H9 (cell line): Measurements from ENCODE around the gene IGSF9. TPM values are rescaled to one million over a fixed set of nuclear protein-coding genes. Genes with fewer than 3 reads are reported as not detected.
A peak's percentile ranks its signal among the peaks of the same experiment; 100 is the strongest.

Source experiments
- DNase-seq: peaks from one replicate; pipeline ENCODE4 v3.0.0-alpha.2; 2017
- H2AFZ ChIP-seq: one replicate; pipeline ENCODE4 v1.6.1; 2013; ENCODE audit warnings: mild to moderate bottlenecking, low read length, control low read depth, moderate library complexity
- H2AK5ac ChIP-seq: 2 replicates; pipeline ENCODE4 v1.6.1; 2013; ENCODE audit warnings: low read length, control low read depth, mixed read lengths; ENCODE audit not compliant: insufficient read length
- H2BK120ac ChIP-seq: one replicate; pipeline ENCODE4 v1.6.1; 2013; ENCODE audit warnings: low read depth, mild to moderate bottlenecking, low read length, control low read depth, inconsistent platforms; ENCODE audit not compliant: poor library complexity, severe bottlenecking
- H2BK12ac ChIP-seq: 2 replicates; pipeline ENCODE4 v1.6.1; 2013; ENCODE audit warnings: low read length, control low read depth, mixed read lengths, low read depth; ENCODE audit not compliant: insufficient read length
- H2BK15ac ChIP-seq: 2 replicates; pipeline ENCODE4 v1.6.1; 2013; ENCODE audit warnings: low read depth, low read length, control low read depth
- H2BK20ac ChIP-seq: one replicate; pipeline ENCODE4 v1.6.1; 2013; ENCODE audit warnings: low read depth, mild to moderate bottlenecking, low read length, control low read depth, inconsistent platforms; ENCODE audit not compliant: poor library complexity, severe bottlenecking
- H2BK5ac ChIP-seq: 2 replicates; pipeline ENCODE4 v1.6.1; 2013; ENCODE audit warnings: low read length, control low read depth, mixed read lengths; ENCODE audit not compliant: insufficient read length
- H3K14ac ChIP-seq: 2 replicates; pipeline ENCODE4 v1.6.1; 2013; ENCODE audit warnings: low read length, control low read depth; ENCODE audit not compliant: insufficient read depth
- H3K18ac ChIP-seq: 2 replicates; pipeline ENCODE4 v1.6.1; 2013; ENCODE audit warnings: low read depth, mild to moderate bottlenecking, mixed read lengths, low read length, control low read depth; ENCODE audit not compliant: insufficient read length
- H3K23ac ChIP-seq: 2 replicates; pipeline ENCODE4 v1.6.1; 2013; ENCODE audit warnings: low read length, control low read depth, mixed read lengths, low read depth; ENCODE audit not compliant: insufficient read length
- H3K23me2 ChIP-seq: 2 replicates; pipeline ENCODE4 v1.6.1; 2013; ENCODE audit warnings: low read depth, mild to moderate bottlenecking, mixed read lengths, low read length, control low read depth; ENCODE audit not compliant: insufficient read length, poor library complexity, severe bottlenecking
- H3K27ac ChIP-seq: 2 replicates; pipeline ENCODE4 v1.5.1; 2013; ENCODE audit warnings: low read length, control low read depth, mixed read lengths, low read depth; ENCODE audit not compliant: insufficient read length
- H3K27me3 ChIP-seq: 2 replicates; pipeline ENCODE4 v1.6.1; 2013; ENCODE audit warnings: low read length, control low read depth, inconsistent platforms; ENCODE audit not compliant: insufficient read depth
- H3K4ac ChIP-seq: 2 replicates; pipeline ENCODE4 v1.6.1; 2013; ENCODE audit warnings: low read depth, mild to moderate bottlenecking, control low read depth, inconsistent platforms, low read length, moderate library complexity
- H3K4me1 ChIP-seq: 2 replicates; pipeline ENCODE4 v1.6.1; 2013; ENCODE audit warnings: low read length, control low read depth, inconsistent platforms; ENCODE audit not compliant: insufficient read depth
- H3K4me2 ChIP-seq: 2 replicates; pipeline ENCODE4 v1.6.1; 2013; ENCODE audit warnings: low read length, control low read depth, mixed read lengths; ENCODE audit not compliant: insufficient read length, insufficient read depth
- H3K56ac ChIP-seq: 2 replicates; pipeline ENCODE4 v1.6.1; 2013; ENCODE audit warnings: low read depth, mild to moderate bottlenecking, mixed read lengths, low read length, control low read depth; ENCODE audit not compliant: insufficient read length
- H3K79me1 ChIP-seq: 2 replicates; pipeline ENCODE4 v1.6.1; 2013; ENCODE audit warnings: low read depth, mild to moderate bottlenecking, moderate library complexity, low read length, control low read depth, inconsistent platforms; ENCODE audit not compliant: insufficient read depth, poor library complexity, severe bottlenecking
- H3K79me2 ChIP-seq: 2 replicates; pipeline ENCODE4 v1.6.1; 2013; ENCODE audit warnings: low read length, control low read depth, inconsistent platforms; ENCODE audit not compliant: insufficient read depth
- H3K9ac ChIP-seq: 2 replicates; pipeline ENCODE4 v1.6.1; 2013; ENCODE audit warnings: low read length, control low read depth, mixed read lengths; ENCODE audit not compliant: insufficient read length; ENCODE audit errors: extremely low read depth
- H3K9me3 ChIP-seq: one replicate; pipeline ENCODE4 v1.6.1; 2013; ENCODE audit warnings: low read depth, low read length, inconsistent platforms; ENCODE audit not compliant: control insufficient read depth
- H3T11ph ChIP-seq: one replicate; pipeline ENCODE4 v1.6.1; 2013; ENCODE audit warnings: mild to moderate bottlenecking, low read length, control low read depth, inconsistent platforms
- H4K20me1 ChIP-seq: one replicate; pipeline ENCODE4 v1.6.1; 2013; ENCODE audit not compliant: control insufficient read depth, insufficient read length, insufficient read depth
- H4K5ac ChIP-seq: 2 replicates; pipeline ENCODE4 v1.6.1; 2013; ENCODE audit warnings: low read depth, mild to moderate bottlenecking, mixed read lengths, low read length, control low read depth; ENCODE audit not compliant: insufficient read length
- H4K8ac ChIP-seq: replicated peaks from 2 replicates; pipeline ENCODE4 v1.6.1; 2013; ENCODE audit warnings: low read length, control low read depth, mixed read lengths, low read depth; ENCODE audit not compliant: insufficient read length
- H4K91ac ChIP-seq: 2 replicates; pipeline ENCODE4 v1.6.1; 2013; ENCODE audit warnings: low read depth, mild to moderate bottlenecking, moderate library complexity, mixed read lengths, low read length, control low read depth; ENCODE audit not compliant: insufficient read length
- H3K27ac Mint-ChIP-seq, 3 experiments: 2 replicates in 2 of 3; 3 replicates in 1 of 3; pipeline ENCODE4 v1.8.0; 2020 to 2021; ENCODE audit warnings: mixed read lengths in 3 of 3, mild to moderate bottlenecking in 1 of 3, moderate library complexity in 1 of 3
- H3K27me3 Mint-ChIP-seq: 2 replicates; pipeline ENCODE4 v1.8.0; 2021; ENCODE audit warnings: low read depth, mild to moderate bottlenecking, moderate library complexity, mixed read lengths
- H3K36me3 Mint-ChIP-seq, 3 experiments: 2 replicates in 2 of 3; 3 replicates in 1 of 3; pipeline ENCODE4 v1.8.0; 2020 to 2021; ENCODE audit warnings: low read depth in 3 of 3, mixed read lengths in 3 of 3; ENCODE audit not compliant: insufficient read depth in 1 of 3
- H3K4me1 Mint-ChIP-seq, 2 experiments: 2 replicates each; pipeline ENCODE4 v1.8.0; 2020; ENCODE audit warnings: mixed read lengths in 2 of 2
- H3K4me3 Mint-ChIP-seq, 2 experiments: 2 replicates in 1 of 2; 3 replicates in 1 of 2; pipeline ENCODE4 v1.8.0; 2020 to 2021; ENCODE audit warnings: mild to moderate bottlenecking in 2 of 2, mixed read lengths in 2 of 2, moderate library complexity in 1 of 2
- H3K9me3 Mint-ChIP-seq, 2 experiments: 2 replicates in 1 of 2; 3 replicates in 1 of 2; pipeline ENCODE4 v1.8.0; 2020; ENCODE audit warnings: mild to moderate bottlenecking in 2 of 2, mixed read lengths in 2 of 2, moderate library complexity in 1 of 2
- CTCF ChIP-seq: fragments of 200-600 bp; sonication (generic); conservative IDR thresholded peaks from 3 replicates; pipeline ENCODE4 v1.8.0; 2021; ENCODE audit warnings: antibody characterized with exemption, mild to moderate bottlenecking
- WGBS: extraction: QIAGEN DNeasy Blood & Tissue Kit; methylation state at CpG from one replicate; pipeline ENCODE4 v1.1.7; 2013; ENCODE audit warnings: missing lambda C conversion rate, low lambda C conversion rate, mixed read lengths; ENCODE audit not compliant: insufficient read length; ENCODE audit errors: extremely low coverage; 5-methylcytosine and 5-hydroxymethylcytosine counted together
- total RNA-seq: library from RNA; stranded (reverse); gene quantifications from 2 replicates; pipeline ENCODE4 v1.2.1, GENCODE V29; 2021

IGSF9 gene
- total RNA-seq, 1 experiment from 2014 or later, result 11.3 TPM

GRCh38 chr1:159925719-159926078, 19.7 kb downstream of the IGSF9 start:
- no peak overlapping the region for H2AK5ac ChIP-seq
- H3K23me2 ChIP-seq, result peaks cover 17% of the 10 kb centered on the region
- H3K27ac Mint-ChIP-seq, result no peak overlapping the region; a peak in 1 of 7 replicates
- no peak overlapping the region for H2BK20ac ChIP-seq
- no peak overlapping the region for H4K91ac ChIP-seq
- no peak overlapping the region for H4K8ac ChIP-seq
- peak; percentile 67 for DNase-seq
- H3K27me3 ChIP-seq, result no peaks in the 10 kb centered on the region
- no peak overlapping the region for H3T11ph ChIP-seq
- H3K23ac ChIP-seq, result no peak overlapping the region
- H2BK5ac ChIP-seq, result no peak overlapping the region
- peak overlapping the region; percentile 60 for H3K4me2 ChIP-seq
- H3K9me3 Mint-ChIP-seq, result no peaks in the 10 kb centered on the region; a peak in 1 of 5 replicates
- H3K79me1 ChIP-seq, result no peaks in the 10 kb centered on the region
- H3K79me2 ChIP-seq, result no peaks in the 10 kb centered on the region
- no peak overlapping the region for H3K4ac ChIP-seq
- H3K14ac ChIP-seq, result no peak overlapping the region
- no CpG with 5 or more reads among the region's 7 CpGs for WGBS
- peak overlapping the region; percentile 35 for H3K18ac ChIP-seq
- H2BK120ac ChIP-seq, result no peak overlapping the region
- no peak for TF ChIP-seq CTCF
- H3K9me3 ChIP-seq, result no peaks in the 10 kb centered on the region
- peaks cover 12% of the 10 kb centered on the region for H3K27me3 Mint-ChIP-seq
- no peak overlapping the region for H3K9ac ChIP-seq
- H4K20me1 ChIP-seq, result no peaks in the 10 kb centered on the region
- no peaks in the 10 kb centered on the region; the same call in 1 of the 2 replicates for H3K4me1 ChIP-seq
- H2BK12ac ChIP-seq, result no peak overlapping the region
- no peak overlapping the region for H2BK15ac ChIP-seq
- H3K36me3 Mint-ChIP-seq, result peaks cover 13 to 22% (median 19%) of the 10 kb centered on the region in 3 experiments
- H3K4me1 Mint-ChIP-seq, result peaks cover 29 to 36% of the 10 kb centered on the region in 2 experiments
- H3K27ac ChIP-seq, result no peak overlapping the region
- H3K4me3 Mint-ChIP-seq, result peak overlapping the region; percentile 87 to 91
- H2AFZ ChIP-seq, result peak overlapping the region; percentile 82
- no peak overlapping the region for H3K56ac ChIP-seq
- no peak overlapping the region for H4K5ac ChIP-seq
